Muscle layer of duodenum (tissue), 2 donors: ENCODE results near the gene FAM78B.
A peak's percentile ranks its signal among the peaks of the same experiment; 100 is the strongest.

ENCODE experiments used
- H3K27ac ChIP-seq: one replicate; pipeline ENCODE4 v1.7.0; 2013; ENCODE audit warnings: mild to moderate bottlenecking, low read length
- H3K27me3 ChIP-seq: one replicate; pipeline ENCODE4 v1.7.0; 2013; ENCODE audit warnings: low read depth, mild to moderate bottlenecking, control low read depth, low read length
- H3K36me3 ChIP-seq, 2 donors: one replicate each; pipeline ENCODE4 v1.7.0; 2013; ENCODE audit warnings: low read length in 2 of 2, control low read depth in 1 of 2, mild to moderate bottlenecking in 1 of 2; ENCODE audit not compliant: insufficient read depth in 2 of 2, control insufficient read depth in 1 of 2
- H3K4me1 ChIP-seq, 2 donors: one replicate each; pipeline ENCODE4 v1.7.0; 2013; ENCODE audit warnings: low read length in 2 of 2, mild to moderate bottlenecking in 2 of 2, control low read depth in 1 of 2, moderate library complexity in 1 of 2; ENCODE audit not compliant: insufficient read depth in 2 of 2, control insufficient read depth in 1 of 2
- H3K4me3 ChIP-seq, 2 donors: one replicate each; pipeline ENCODE4 v1.7.0; 2013; ENCODE audit warnings: low read length in 2 of 2, low read depth in 1 of 2, mild to moderate bottlenecking in 1 of 2
- H3K9me3 ChIP-seq, 2 donors: one replicate each; pipeline ENCODE4 v1.7.0; 2013; ENCODE audit warnings: low read length in 2 of 2, control low read depth in 1 of 2, mild to moderate bottlenecking in 1 of 2; ENCODE audit not compliant: control insufficient read depth in 1 of 2
- donor health status: healthy.

Gene FAM78B

DNA sequence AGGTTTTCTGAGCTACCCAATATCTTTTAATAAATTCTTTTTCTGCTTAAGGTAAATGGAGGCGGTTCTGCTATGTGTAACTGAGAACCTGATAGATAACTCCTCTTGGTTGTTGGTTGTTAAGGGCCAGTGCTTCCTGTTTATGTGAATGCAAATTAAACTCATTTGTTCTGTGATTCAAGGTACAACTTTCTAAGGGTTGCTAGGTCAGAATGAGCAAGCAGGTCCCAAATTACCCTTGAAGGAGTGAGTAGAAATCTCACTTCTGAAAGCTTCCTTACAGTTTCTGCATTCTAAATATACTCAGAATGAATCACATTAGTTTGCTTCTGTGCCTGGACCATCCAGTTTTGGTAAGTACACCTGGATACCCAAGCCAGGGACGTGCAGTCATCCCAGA is 15.5 kb upstream of the FAM78B start:
- Histone ChIP-seq H3K27me3 (no peaks in the 10 kb centered on the region), H3K4me3 (no peak overlapping the region), H3K27ac (no peak overlapping the region), H3K9me3 (no peaks in the 10 kb centered on the region), H3K36me3 (no peaks in the 10 kb centered on the region), H3K4me1 (no peaks in the 10 kb centered on the region)

DNA sequence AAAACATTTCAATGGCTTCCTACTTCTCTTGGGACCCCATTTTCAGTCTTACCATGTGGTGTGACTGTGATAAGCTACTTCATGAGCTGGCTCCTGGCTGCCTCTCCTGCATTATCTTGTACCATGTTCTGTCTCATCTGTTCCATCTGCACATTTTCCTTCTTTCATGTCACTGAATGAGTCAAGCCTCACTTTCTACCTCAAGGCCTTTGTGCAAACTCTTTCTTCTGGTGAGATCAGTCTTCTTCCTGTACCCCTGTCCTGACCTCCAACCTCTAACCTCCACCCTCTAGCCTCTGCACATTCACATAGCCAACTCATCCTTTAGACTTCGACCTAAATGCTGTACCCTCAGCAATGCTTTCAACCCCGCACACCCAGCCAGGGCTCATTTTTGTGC is 9.6 kb upstream of the FAM78B start:
- Histone ChIP-seq H3K36me3 (no peaks in the 10 kb centered on the region), H3K27ac (no peak overlapping the region), H3K4me1 (no peaks in the 10 kb centered on the region), H3K9me3 (no peaks in the 10 kb centered on the region), H3K4me3 (no peak overlapping the region), H3K27me3 (no peaks in the 10 kb centered on the region)

GRCh38 chr1:166175032-166175431 is 8.2 kb upstream of the FAM78B start:
- no peaks in the 10 kb centered on the region for H3K4me1 ChIP-seq
- H3K36me3 ChIP-seq, result no peaks in the 10 kb centered on the region
- no peak overlapping the region for H3K4me3 ChIP-seq
- H3K27me3 ChIP-seq, result no peaks in the 10 kb centered on the region
- H3K9me3 ChIP-seq, result no peaks in the 10 kb centered on the region
- no peak overlapping the region for H3K27ac ChIP-seq

GRCh38 chr1:166174108-166174507 is 7.3 kb upstream of the FAM78B start:
- Histone ChIP-seq H3K9me3 (no peaks in the 10 kb centered on the region), H3K27me3 (no peaks in the 10 kb centered on the region), H3K27ac (no peak overlapping the region), H3K4me1 (no peaks in the 10 kb centered on the region), H3K4me3 (no peak overlapping the region), H3K36me3 (no peaks in the 10 kb centered on the region)

DNA sequence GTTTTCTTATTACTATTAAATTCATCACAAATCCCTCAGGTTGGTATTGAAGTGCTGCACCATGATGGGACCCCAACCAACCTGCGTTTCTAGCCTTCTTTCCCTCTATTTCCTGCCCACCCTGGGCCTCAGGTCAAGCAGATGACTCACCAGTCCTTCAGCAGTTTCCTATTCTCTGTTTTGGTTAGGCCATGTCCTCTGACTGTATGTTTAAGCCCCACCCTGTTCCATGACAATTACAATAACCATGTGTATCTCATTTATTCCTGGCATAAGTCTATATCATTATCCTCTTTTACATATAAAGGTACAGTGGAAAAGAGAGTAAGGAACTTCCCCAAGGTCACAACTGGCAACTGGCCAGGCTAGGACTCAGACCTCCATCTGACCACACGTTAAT is 5.3 kb upstream of the FAM78B start:
- Histone ChIP-seq H3K27me3 (no peaks in the 10 kb centered on the region), H3K27ac (no peak overlapping the region), H3K4me1 (peaks cover 6 to 8% of the 10 kb centered on the region in 2 donors)

DNA sequence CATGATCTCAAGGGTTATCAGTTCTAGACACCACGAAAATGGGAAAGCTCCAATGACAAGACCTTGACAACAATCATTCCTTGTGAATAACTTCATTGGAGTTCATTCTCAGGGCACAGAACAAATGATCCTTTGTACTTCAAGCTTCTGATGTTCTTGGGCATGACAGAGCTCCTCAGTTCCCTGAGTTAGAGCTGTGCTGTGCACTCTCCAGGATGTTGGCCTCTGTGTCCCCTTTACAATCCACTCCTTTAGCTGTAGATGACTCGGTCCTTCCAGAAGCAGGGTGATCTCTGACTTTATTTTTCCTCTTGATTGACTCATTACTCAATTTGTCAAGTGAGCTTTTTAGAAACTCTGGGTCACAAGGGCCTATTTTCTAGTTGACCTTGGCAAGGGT is 3.9 kb upstream of the FAM78B start:
- Histone ChIP-seq H3K27ac (no peak overlapping the region), H3K9me3 (no peaks in the 10 kb centered on the region), H3K36me3 (no peaks in the 10 kb centered on the region), H3K27me3 (no peaks in the 10 kb centered on the region), H3K4me1 (peaks cover 6 to 11% of the 10 kb centered on the region in 2 donors), H3K4me3 (no peak overlapping the region)

More for the DNA sequence above, 5.3 kb upstream of the FAM78B start:
- H3K4me3 ChIP-seq, result no peak overlapping the region
- no peaks in the 10 kb centered on the region for H3K36me3 ChIP-seq
- H3K9me3 ChIP-seq, result no peaks in the 10 kb centered on the region

- peaks cover 6 to 17% of the 10 kb centered on the region in 2 donors for H3K4me1 ChIP-seq
- no peak overlapping the region for H3K27ac ChIP-seq
- no peaks in the 10 kb centered on the region for H3K27me3 ChIP-seq
- H3K4me3 ChIP-seq, result no peak overlapping the region
- H3K36me3 ChIP-seq, result no peaks in the 10 kb centered on the region
- no peaks in the 10 kb centered on the region for H3K9me3 ChIP-seq
These were observed 3.3 kb upstream of the FAM78B start for GRCh38 chr1:166170075-166170474.

DNA sequence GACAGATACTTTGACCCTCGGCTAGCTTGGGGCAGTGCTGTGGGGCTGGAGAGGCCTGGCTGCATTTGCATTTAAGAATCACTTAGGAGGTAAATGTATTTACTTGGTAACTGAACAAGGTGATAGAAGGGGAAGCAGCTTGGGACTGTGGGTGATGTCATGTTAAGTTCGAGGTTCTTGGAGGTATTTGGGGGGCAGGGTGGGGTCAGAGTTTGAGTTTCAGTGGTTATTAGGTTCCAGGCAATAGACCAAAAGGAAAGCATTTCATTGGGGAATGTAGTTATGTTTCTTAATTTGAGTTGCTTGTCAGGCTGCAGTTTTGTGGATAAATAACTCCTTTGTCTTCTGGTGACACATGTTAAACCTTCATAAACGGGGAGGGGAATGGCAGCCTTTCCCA is 2.4 kb upstream of the FAM78B start:
- no peak overlapping the region for H3K4me3 ChIP-seq

DNA sequence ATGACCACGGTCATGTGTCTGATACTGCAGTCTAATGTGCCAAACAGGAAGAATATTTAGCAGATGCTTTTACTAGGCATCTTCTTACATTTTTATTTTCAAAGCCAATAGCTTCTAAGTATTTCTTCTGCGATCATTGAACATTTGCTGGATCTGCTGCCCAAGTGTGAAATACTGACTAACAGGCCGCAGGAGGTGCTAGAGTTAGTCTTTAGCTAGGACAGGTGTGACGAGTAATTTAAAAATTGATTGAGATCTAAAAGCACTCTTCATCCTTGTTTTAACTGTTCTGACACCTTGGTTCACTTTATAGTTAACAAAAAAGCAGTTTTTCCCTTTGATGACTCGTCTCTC is 748 bp upstream of the FAM78B start:
- Histone ChIP-seq H3K4me3 (peak overlapping the region; percentile 69 to 80), H3K27me3 (no peaks in the 10 kb centered on the region)

More for the DNA sequence above, 2.4 kb upstream of the FAM78B start:
- H3K9me3 ChIP-seq, result no peaks in the 10 kb centered on the region
- peaks cover 11 to 25% of the 10 kb centered on the region in 2 donors for H3K4me1 ChIP-seq
- H3K27me3 ChIP-seq, result no peaks in the 10 kb centered on the region
- no peaks in the 10 kb centered on the region for H3K36me3 ChIP-seq
- H3K27ac ChIP-seq, result no peak overlapping the region

DNA sequence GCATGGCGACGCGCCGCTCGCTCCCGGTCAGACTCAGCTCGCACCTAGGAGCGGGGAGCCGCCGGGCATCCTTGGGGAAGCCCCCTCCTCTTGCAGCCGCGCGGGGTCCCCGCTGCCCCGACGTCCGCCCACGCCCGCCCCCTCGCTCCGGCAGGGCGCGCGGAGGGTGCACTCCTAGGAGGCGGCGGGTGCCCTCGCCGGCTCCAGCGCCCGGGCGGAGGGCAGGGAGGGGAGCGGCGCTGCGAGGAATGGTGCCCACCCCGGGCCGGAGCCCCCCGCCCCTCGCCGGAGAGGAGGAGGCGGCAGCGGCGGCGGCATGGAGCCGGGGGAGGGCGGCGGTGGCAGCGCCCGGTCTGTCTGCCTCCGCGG is 488 bp downstream of the FAM78B start:
- Histone ChIP-seq H3K27ac (no peak overlapping the region), H3K4me1 (peaks cover 11 to 25% of the 10 kb centered on the region in 2 donors), H3K4me3 (peak overlapping the region in 1 of 2 donors; percentile 69), H3K9me3 (no peaks in the 10 kb centered on the region), H3K27me3 (no peaks in the 10 kb centered on the region), H3K36me3 (no peaks in the 10 kb centered on the region)

More for the DNA sequence above, 748 bp upstream of the FAM78B start:
- Histone ChIP-seq H3K36me3 (no peaks in the 10 kb centered on the region), H3K9me3 (no peaks in the 10 kb centered on the region), H3K27ac (peak overlapping the region; percentile 84), H3K4me1 (peaks cover 11 to 25% of the 10 kb centered on the region in 2 donors)

DNA sequence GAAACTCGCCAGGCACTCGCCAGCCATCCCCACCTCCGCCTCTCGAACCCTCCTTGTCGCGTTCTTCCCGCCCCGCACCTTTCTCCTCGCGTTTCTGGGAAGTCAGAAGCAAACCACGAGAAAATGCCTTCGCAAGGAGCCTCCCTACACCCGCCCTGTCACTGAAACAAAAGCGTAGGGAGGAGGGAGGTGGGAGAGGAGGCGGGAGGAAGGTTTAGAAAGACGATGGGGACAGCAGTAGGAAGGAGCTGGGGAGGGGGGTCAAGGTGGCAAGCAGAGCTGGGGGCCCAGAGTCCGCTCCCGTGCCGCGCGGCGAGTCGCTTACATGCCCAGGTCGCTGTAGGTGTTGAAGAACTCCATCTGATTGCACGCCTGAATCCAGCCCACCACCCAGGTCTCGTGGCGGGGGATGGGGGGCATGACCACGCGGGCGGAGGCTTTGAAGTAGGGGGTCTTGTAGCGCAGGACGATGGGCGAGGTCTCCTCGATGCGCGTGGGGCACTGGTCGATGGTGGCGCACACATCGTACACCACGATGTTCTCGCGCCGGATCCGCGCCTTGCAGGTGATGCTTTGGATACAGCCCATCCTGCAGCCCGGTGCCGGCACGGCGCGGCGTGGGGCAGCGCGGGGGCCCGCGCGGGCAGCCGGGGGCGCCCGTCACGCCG is 1.0 kb downstream of the FAM78B start:
- Histone ChIP-seq H3K4me1 (peaks cover 11 to 25% of the 10 kb centered on the region in 2 donors), H3K4me3 (peak overlapping the region; percentile 47 to 69), H3K27me3 (no peaks in the 10 kb centered on the region), H3K9me3 (no peaks in the 10 kb centered on the region), H3K27ac (no peak overlapping the region), H3K36me3 (no peaks in the 10 kb centered on the region)

DNA sequence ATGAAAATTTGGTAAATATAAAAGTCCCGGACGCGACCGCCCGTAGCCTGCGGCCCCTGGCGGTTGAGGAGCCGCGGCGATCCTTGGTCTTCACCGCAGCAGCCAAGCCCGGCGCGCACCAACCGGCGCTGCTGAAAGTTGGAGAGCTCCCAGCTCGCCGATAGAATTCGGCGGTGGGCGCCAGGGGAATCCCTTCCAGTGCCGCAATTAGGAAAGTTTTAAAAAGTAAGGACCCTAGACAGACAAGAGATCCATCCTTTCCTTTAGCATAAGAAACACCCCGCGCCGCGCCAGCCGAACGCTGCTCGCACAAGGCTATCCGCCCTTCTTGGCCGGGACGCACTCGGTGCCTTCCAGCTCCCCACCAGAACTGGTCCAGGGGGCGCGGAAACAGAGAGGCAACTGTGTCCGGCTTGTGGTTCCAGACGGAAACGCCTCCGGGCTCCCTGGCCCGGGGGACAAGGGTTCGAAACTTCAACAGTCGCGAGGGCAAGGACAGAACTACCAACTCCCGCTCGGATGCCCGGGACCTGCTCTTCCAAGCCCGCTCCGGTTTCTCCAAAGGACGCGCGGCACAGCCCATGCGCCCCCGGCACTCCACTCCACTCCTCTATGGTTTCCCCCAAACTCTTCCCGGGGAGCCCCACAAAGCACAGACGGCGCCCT is 1.7 kb downstream of the FAM78B start:
- H3K4me1 ChIP-seq, result peaks cover 11 to 25% of the 10 kb centered on the region in 2 donors
- peak overlapping the region; percentile 47 to 69 for H3K4me3 ChIP-seq
- no peaks in the 10 kb centered on the region for H3K9me3 ChIP-seq
- no peaks in the 10 kb centered on the region for H3K27me3 ChIP-seq
- no peaks in the 10 kb centered on the region for H3K36me3 ChIP-seq
- no peak overlapping the region for H3K27ac ChIP-seq
